ENCODE measurements around the gene IRF9. TPM values are rescaled to one million over a fixed set of nuclear protein-coding genes. Genes with fewer than 3 reads are reported as not detected.

The IRF9 gene
- total and polyA plus RNA-seq, 2 of the 13 experiments (the other 11 are each of a cell fraction or from before 2014, with no cell fraction given), result 14.9 to 49.7 TPM

DNA sequence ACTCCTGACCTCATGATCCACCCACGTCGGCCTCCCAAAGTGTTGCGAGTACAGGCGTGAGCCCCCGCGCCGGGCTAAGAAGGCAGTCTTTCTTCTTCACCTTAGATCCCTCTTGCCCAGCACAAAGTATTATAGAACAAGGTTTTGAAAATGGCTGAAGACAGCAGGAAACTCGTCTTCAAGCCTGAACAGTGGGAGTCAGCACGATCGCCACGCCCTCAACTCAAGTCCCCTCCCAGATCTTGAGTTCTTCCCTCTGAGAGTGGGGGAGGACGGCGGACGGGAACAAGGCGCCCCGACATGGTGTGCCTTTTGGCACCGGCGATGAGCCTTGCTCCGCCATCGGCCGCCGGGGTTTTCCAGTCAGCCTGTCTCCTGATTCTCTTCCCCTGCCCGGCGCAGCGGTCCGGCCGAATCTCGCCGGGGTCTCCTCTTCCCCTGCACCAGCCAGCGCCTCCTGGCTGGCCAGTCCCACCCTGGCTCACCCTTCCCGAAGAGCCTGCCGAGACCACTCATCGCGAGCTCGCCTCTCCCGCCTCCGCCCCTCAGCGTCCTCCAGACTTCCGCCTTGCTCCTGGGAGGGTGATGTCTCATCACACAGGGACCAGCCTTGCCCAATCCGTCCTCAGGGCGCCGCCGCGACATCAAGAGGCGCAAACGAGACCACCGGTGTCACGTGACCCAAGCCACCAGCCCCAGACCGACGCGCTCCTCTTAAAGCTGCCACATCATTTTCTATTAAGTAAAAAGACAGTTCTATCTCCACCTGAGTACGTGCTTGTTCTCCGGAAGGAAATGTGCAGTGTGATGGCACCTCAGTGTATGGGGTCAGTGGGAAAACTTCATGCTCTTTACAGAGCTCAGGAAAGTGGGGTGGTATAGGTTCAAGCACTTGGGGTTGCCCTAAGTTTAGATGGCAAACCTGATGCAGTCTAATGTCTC, 52.1 kb downstream of the IRF9 start, which contains the start of gene CHMP4A (continued):
- TF ChIP-seq, protein P1, sequence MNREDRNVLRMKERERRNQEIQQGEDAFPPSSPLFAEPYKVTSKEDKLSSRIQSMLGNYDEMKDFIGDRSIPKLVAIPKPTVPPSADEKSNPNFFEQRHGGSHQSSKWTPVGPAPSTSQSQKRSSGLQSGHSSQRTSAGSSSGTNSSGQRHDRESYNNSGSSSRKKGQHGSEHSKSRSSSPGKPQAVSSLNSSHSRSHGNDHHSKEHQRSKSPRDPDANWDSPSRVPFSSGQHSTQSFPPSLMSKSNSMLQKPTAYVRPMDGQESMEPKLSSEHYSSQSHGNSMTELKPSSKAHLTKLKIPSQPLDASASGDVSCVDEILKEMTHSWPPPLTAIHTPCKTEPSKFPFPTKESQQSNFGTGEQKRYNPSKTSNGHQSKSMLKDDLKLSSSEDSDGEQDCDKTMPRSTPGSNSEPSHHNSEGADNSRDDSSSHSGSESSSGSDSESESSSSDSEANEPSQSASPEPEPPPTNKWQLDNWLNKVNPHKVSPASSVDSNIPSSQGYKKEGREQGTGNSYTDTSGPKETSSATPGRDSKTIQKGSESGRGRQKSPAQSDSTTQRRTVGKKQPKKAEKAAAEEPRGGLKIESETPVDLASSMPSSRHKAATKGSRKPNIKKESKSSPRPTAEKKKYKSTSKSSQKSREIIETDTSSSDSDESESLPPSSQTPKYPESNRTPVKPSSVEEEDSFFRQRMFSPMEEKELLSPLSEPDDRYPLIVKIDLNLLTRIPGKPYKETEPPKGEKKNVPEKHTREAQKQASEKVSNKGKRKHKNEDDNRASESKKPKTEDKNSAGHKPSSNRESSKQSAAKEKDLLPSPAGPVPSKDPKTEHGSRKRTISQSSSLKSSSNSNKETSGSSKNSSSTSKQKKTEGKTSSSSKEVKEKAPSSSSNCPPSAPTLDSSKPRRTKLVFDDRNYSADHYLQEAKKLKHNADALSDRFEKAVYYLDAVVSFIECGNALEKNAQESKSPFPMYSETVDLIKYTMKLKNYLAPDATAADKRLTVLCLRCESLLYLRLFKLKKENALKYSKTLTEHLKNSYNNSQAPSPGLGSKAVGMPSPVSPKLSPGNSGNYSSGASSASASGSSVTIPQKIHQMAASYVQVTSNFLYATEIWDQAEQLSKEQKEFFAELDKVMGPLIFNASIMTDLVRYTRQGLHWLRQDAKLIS (CRISPR knock-in tag; IDR thresholded peaks at IDR 0.05), result peak; percentile 84
- TF ChIP-seq, protein P2, sequence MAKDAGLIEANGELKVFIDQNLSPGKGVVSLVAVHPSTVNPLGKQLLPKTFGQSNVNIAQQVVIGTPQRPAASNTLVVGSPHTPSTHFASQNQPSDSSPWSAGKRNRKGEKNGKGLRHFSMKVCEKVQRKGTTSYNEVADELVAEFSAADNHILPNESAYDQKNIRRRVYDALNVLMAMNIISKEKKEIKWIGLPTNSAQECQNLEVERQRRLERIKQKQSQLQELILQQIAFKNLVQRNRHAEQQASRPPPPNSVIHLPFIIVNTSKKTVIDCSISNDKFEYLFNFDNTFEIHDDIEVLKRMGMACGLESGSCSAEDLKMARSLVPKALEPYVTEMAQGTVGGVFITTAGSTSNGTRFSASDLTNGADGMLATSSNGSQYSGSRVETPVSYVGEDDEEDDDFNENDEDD (CRISPR knock-in tag; IDR thresholded peaks at IDR 0.05; ENCODE audit: borderline replicate concordance), result peak; percentile 95
- TF ChIP-seq SATB2 (CRISPR knock-in tag; IDR thresholded peaks at IDR 0.05) (peak; percentile 96), ASH2L (IDR thresholded peaks at IDR 0.05; ENCODE audit: insufficient read length, low read depth, low read length) (peak; percentile 98), ZNF660 (CRISPR knock-in tag; IDR thresholded peaks at IDR 0.05; ENCODE audit: borderline replicate concordance, low read depth) (peak; percentile 69; the same call in 1 of the 2 replicates), ZNF354B (CRISPR knock-in tag; IDR thresholded peaks at IDR 0.05) (no peak), HOXA5 (CRISPR knock-in tag; IDR thresholded peaks at IDR 0.05) (peak; percentile 98), HES4 (CRISPR knock-in tag; IDR thresholded peaks at IDR 0.05; ENCODE audit: borderline replicate concordance) (no peak; the same call in 1 of the 2 replicates), RXRA (CRISPR knock-in tag; IDR thresholded peaks at IDR 0.05) (peak; percentile 88), ZNF780A (CRISPR knock-in tag; IDR thresholded peaks at IDR 0.05) (no peak), CBX2 (IDR thresholded peaks at IDR 0.05; ENCODE audit: low read depth, low read length) (no peak), CBX2 (CRISPR knock-in tag; IDR thresholded peaks at IDR 0.05; ENCODE audit: low read depth) (no peak)
- TF ChIP-seq, protein P3, sequence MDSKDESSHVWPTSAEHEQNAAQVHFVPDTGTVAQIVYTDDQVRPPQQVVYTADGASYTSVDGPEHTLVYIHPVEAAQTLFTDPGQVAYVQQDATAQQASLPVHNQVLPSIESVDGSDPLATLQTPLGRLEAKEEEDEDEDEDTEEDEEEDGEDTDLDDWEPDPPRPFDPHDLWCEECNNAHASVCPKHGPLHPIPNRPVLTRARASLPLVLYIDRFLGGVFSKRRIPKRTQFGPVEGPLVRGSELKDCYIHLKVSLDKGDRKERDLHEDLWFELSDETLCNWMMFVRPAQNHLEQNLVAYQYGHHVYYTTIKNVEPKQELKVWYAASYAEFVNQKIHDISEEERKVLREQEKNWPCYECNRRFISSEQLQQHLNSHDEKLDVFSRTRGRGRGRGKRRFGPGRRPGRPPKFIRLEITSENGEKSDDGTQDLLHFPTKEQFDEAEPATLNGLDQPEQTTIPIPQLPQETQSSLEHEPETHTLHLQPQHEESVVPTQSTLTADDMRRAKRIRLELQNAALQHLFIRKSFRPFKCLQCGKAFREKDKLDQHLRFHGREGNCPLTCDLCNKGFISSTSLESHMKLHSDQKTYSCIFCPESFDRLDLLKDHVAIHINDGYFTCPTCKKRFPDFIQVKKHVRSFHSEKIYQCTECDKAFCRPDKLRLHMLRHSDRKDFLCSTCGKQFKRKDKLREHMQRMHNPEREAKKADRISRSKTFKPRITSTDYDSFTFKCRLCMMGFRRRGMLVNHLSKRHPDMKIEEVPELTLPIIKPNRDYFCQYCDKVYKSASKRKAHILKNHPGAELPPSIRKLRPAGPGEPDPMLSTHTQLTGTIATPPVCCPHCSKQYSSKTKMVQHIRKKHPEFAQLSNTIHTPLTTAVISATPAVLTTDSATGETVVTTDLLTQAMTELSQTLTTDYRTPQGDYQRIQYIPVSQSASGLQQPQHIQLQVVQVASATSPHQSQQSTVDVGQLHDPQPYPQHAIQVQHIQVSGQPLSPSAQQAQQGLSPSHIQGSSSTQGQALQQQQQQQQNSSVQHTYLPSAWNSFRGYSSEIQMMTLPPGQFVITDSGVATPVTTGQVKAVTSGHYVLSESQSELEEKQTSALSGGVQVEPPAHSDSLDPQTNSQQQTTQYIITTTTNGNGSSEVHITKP (CRISPR knock-in tag; IDR thresholded peaks at IDR 0.05; ENCODE audit: low read depth), result peak; percentile 96
- TF ChIP-seq, protein P4, sequence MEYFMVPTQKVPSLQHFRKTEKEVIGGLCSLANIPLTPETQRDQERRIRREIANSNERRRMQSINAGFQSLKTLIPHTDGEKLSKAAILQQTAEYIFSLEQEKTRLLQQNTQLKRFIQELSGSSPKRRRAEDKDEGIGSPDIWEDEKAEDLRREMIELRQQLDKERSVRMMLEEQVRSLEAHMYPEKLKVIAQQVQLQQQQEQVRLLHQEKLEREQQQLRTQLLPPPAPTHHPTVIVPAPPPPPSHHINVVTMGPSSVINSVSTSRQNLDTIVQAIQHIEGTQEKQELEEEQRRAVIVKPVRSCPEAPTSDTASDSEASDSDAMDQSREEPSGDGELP (IDR thresholded peaks at IDR 0.05; ENCODE audit: borderline replicate concordance, low read depth), result peak; percentile 71; the same call in 1 of the 2 replicates
- TF ChIP-seq, protein P5, sequence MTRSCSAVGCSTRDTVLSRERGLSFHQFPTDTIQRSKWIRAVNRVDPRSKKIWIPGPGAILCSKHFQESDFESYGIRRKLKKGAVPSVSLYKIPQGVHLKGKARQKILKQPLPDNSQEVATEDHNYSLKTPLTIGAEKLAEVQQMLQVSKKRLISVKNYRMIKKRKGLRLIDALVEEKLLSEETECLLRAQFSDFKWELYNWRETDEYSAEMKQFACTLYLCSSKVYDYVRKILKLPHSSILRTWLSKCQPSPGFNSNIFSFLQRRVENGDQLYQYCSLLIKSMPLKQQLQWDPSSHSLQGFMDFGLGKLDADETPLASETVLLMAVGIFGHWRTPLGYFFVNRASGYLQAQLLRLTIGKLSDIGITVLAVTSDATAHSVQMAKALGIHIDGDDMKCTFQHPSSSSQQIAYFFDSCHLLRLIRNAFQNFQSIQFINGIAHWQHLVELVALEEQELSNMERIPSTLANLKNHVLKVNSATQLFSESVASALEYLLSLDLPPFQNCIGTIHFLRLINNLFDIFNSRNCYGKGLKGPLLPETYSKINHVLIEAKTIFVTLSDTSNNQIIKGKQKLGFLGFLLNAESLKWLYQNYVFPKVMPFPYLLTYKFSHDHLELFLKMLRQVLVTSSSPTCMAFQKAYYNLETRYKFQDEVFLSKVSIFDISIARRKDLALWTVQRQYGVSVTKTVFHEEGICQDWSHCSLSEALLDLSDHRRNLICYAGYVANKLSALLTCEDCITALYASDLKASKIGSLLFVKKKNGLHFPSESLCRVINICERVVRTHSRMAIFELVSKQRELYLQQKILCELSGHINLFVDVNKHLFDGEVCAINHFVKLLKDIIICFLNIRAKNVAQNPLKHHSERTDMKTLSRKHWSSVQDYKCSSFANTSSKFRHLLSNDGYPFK (CRISPR knock-in tag; IDR thresholded peaks at IDR 0.05; ENCODE audit: borderline replicate concordance), result peak; percentile 100

Measured in HepG2 (cell line).